ENCODE data around the gene TFF3.

TFF3 gene

DNA sequence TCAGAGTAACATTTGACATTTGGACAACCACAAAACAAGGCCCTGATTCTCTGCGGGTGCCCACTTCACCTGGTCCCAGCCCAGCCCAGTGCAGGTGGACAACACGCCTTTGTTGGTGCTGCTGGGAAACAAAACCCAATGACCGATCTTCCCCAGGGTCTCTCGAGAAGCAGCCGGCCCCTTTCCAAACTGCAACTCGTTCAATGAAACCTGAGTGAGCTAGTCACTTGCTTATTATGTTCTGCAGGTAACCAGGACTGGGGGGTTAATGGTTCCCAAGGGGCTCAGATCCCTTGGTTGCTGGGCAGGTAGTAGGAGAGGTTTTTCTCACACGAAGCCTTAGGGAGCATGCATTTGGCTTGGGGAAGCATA is 53.4 kb downstream of the TFF3 start:
- TF ChIP-seq, protein P1, sequence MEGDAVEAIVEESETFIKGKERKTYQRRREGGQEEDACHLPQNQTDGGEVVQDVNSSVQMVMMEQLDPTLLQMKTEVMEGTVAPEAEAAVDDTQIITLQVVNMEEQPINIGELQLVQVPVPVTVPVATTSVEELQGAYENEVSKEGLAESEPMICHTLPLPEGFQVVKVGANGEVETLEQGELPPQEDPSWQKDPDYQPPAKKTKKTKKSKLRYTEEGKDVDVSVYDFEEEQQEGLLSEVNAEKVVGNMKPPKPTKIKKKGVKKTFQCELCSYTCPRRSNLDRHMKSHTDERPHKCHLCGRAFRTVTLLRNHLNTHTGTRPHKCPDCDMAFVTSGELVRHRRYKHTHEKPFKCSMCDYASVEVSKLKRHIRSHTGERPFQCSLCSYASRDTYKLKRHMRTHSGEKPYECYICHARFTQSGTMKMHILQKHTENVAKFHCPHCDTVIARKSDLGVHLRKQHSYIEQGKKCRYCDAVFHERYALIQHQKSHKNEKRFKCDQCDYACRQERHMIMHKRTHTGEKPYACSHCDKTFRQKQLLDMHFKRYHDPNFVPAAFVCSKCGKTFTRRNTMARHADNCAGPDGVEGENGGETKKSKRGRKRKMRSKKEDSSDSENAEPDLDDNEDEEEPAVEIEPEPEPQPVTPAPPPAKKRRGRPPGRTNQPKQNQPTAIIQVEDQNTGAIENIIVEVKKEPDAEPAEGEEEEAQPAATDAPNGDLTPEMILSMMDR (IDR thresholded peaks at IDR 0.05): no peak

Data from LNCAP (cell line).